ENCODE measurements around the gene SAMD3. TPM values are rescaled to one million over a fixed set of nuclear protein-coding genes. Genes with fewer than 3 reads are reported as not detected.
"Not testable (repeated sequence)": the region's sequence is repeated elsewhere in the genome, so short reads cannot be mapped to it uniquely, and the experiment has no call there.

The SAMD3 gene
- total RNA-seq: 57.6 and 58.9 TPM in 2 replicates

DNA sequence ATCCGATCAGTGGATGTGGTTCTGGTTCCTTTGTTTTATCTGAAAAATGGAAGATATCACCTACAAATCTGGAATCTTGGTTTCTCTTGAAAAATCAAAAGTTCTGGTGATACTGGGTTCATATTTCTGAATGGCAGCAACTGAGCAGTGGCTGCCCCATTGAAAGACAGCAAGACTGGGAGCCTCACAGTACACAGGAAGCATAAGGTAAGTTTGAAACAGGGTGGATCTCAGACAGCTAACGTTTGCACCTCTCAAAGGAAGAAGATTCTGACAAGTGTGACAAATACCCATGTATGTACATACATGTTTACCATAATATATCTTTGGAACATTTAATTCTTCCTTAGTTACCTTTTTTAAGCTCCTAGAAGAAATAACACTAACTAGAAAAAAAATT lies at the start of gene SAMD3:
Gene SAMD3, minus strand, starts transcription at position 177 of the 400 bp plus-strand sequence. CDS start 7,678 bp downstream, outside the sequence.
- intact Hi-C loops (cut with micrococcal nuclease): loop anchor here (1.0 to 5.0 kb wide), 12 partner anchors 7 to 840 kb away; partner anchors contain the start of genes EPB41L2 and L3MBTL3

DNA sequence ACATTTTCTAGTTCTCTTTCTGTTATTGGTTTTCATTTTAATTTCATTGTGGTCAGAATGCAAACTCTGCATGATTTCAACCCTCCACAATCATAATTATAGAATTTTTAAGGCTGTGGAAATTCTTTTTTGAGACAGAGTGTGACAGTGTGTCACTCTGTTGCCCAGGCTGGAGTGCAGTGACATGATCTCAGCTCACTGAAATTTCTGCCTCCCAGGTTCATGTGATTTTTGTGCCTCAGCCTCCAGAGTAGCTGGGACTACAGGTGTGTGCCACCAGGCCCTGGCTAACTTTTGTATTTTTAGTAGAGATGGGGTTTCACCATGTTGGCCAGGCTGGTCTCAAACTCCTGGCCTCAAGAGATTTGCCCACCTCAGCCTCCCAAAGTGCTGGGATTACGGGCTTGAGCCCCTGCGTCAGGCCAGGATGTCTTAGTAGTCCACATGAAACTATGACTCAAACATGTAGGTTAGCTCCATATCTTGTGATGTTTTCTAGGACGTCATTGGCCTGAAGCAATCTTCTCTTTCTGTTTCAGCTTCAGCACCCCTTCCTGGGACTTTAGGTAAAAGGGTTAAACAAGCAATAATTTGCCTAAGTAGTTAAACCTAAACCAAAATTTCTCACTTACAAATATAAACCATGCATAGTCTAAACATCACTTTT lies 47.4 kb upstream of the SAMD3 start:
- intact Hi-C loops (cut with micrococcal nuclease): no loop called here

GRCh38 chr6:130265553-130265952 lies 42.8 kb upstream of the SAMD3 start:
- intact Hi-C loops (cut with micrococcal nuclease): not testable (repeated sequence)

- intact Hi-C loops (cut with micrococcal nuclease): no loop called here
These were observed 39.3 kb upstream of the SAMD3 start for GRCh38 chr6:130262008-130262407.

DNA sequence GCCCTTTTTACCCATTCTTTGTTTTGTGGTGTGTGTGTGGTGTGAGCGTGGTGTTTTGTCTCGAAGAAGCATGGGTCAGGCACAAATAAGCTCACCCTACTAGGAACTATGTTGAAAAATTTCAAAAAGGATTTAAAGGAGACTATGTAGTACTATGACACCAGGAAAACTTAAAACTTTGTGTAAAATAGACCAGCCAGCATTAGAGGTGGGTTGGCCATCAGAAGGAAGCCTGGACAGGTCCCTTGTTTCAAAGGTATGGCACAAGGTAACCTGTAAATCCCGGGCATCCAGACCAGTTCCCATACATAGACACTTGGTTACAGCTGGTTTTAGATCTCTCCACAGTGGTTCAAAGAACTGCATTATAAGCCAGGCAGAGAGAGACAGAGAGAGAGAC lies 38.8 kb upstream of the SAMD3 start:
- intact Hi-C loops (cut with micrococcal nuclease): loop anchor here (1.0 to 2.0 kb wide), 2 partner anchors 21 to 39 kb away; partner anchors contain the start of gene SAMD3

DNA sequence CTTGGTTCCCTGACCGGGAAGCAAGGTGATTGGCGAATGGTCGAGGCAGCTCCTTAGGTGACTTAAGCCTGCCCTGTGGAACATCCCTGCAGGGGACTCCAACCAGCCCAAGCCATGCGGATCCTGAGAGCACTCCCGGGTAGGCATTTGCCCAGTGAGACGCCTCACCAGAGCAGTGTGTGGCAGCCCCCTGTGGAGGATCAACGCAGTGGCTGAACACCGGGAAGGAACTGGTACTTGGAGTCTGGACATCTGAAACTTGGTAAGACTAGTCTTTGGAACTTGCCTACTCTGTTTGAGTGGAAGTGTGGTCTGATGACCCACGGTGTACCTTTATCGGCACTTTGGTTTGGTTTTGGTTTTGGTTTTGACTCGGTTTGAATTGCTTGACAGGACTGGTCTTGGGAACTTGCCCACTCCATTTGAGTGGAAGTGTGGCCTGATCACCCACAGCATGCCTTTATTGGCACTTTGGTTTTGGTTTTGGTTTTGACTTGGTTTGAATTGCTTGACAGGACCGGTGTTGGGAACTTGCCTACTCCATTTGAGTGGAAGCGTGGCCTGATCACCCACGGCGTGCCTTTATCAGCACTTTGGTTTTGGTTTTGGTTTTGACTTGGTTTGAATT lies 38.0 kb upstream of the SAMD3 start:
- intact Hi-C loops (cut with micrococcal nuclease): loop anchor here (1.0 to 2.0 kb wide), 2 partner anchors 22 to 38 kb away; partner anchors contain the start of gene SAMD3

DNA sequence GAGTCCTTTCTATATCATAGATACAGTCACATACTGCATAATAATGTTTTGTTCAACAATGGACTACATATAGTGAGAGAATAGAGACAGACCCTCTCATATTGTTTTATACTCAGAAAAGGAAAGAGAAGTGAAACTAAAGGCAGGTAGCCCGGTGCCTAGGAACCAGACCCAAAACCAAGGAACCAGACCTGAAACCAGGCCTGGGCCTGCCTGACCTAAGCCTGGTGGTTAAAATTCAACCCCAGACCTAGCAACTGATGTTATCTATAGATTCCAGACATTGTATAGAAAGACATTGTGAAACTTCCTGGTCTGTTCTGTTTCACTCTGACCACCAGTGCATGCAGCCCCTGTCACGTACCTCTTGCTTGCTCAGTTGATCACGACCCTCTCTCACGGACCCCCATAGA lies 37.3 kb upstream of the SAMD3 start:
- intact Hi-C loops (cut with micrococcal nuclease): loop anchor here (2.0 kb wide), 1 partner anchor 37 kb away; the partner anchor contains the start of gene SAMD3

GRCh38 chr6:130259557-130259956 lies 36.8 kb upstream of the SAMD3 start:
- intact Hi-C loops (cut with micrococcal nuclease): no loop called here

- intact Hi-C loops (cut with micrococcal nuclease): no loop called here
These were observed 36.4 kb upstream of the SAMD3 start for GRCh38 chr6:130259140-130259539.

GRCh38 chr6:130252527-130253237 lies 29.9 kb upstream of the SAMD3 start:
- intact Hi-C loops (cut with micrococcal nuclease): no loop called here

GRCh38 chr6:130245267-130245666 lies 22.5 kb upstream of the SAMD3 start:
- intact Hi-C loops (cut with micrococcal nuclease): no loop called here

- intact Hi-C loops (cut with micrococcal nuclease): no loop called here
These were observed 22.0 kb upstream of the SAMD3 start for GRCh38 chr6:130244728-130245127.

- intact Hi-C loops (cut with micrococcal nuclease): no loop called here
These were observed 17.5 kb upstream of the SAMD3 start for GRCh38 chr6:130240232-130240631.

GRCh38 chr6:130239755-130240154 lies 17.0 kb upstream of the SAMD3 start:
- intact Hi-C loops (cut with micrococcal nuclease): loop anchor here (1.0 kb wide), 2 partner anchors 43 to 604 kb away; no protein-coding TSS in a partner anchor

- intact Hi-C loops (cut with micrococcal nuclease): no loop called here
These were observed 10.6 kb upstream of the SAMD3 start for GRCh38 chr6:130233330-130233729.

- intact Hi-C loops (cut with micrococcal nuclease): not testable (repeated sequence)
These were observed 7.8 kb upstream of the SAMD3 start for GRCh38 chr6:130230531-130230930.

DNA sequence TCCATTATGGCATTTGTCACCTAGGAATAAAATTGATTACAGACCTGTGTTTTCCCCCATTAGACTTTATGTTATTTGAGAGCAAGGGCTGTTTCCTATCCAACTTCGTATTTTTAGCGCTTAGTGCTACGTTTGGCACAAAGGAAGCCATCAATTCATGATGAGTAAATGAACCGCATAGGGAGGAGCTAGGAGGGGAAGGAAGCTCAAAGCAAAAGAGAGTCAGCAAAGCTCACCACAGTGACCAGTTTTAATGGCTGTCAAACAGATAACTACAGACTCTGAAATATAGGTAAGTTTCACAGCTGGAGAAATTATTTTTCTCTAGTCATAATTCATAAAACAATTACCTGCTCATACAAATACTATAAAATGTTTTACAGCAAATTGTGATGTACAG lies 6.9 kb upstream of the SAMD3 start:
- intact Hi-C loops (cut with micrococcal nuclease): no loop called here

GRCh38 chr6:130223508-130223907 lies 757 bp upstream of the SAMD3 start:
- intact Hi-C loops (cut with micrococcal nuclease): loop anchor here (1.0 to 5.0 kb wide), 12 partner anchors 8 to 839 kb away; partner anchors contain the start of genes EPB41L2 and L3MBTL3

- intact Hi-C loops (cut with micrococcal nuclease): loop anchor here (5.0 to 10.0 kb wide), 3 partner anchors 536 to 1409 kb away; partner anchors contain the start of gene MED23
These were observed 4.6 kb downstream of the SAMD3 start for GRCh38 chr6:130218134-130218533.

GRCh38 chr6:130216620-130217019 lies 6.1 kb downstream of the SAMD3 start:
- intact Hi-C loops (cut with micrococcal nuclease): loop anchor here (5.0 to 10.0 kb wide), 3 partner anchors 534 to 1411 kb away; partner anchors contain the start of gene MED23

DNA sequence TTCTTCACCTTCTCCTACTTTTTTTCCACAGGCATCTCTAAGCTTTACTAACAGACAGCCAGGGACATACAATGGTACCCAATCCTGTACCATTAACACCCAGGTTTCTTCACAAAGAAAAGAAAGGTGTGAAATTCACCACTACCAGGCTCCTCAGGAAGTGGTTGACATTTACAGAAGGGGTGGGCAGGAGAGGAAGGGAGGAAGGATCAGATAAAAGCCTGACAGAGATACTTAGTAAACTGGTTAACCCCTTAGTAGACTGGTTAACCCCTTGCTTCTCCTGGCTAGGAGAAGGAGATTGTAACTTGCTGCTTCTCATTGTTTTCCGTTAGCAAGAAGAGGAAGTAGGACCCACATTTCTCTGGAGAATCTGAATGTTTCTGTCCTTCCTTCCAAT lies 7.2 kb downstream of the SAMD3 start:
- intact Hi-C loops (cut with micrococcal nuclease): loop anchor here (1.0 to 10.0 kb wide), 9 partner anchors 8 to 1412 kb away; partner anchors contain the start of gene MED23
